GM21526 (cell line): ENCODE results near the gene CASK.
A peak's percentile ranks its signal among the peaks of the same experiment; 100 is the strongest.
"Not testable (repeated sequence)": the region's sequence is repeated elsewhere in the genome, so short reads cannot be mapped to it uniquely, and the experiment has no call there.

Experiments used
- ATAC-seq: cut with Tn5 transposase; IDR thresholded peaks from one replicate; pipeline ENCODE4 v1.9.1; 2021; ENCODE audit warnings: moderate library complexity; ENCODE audit not compliant: unreplicated experiment, low FRiP score

CASK gene

DNA sequence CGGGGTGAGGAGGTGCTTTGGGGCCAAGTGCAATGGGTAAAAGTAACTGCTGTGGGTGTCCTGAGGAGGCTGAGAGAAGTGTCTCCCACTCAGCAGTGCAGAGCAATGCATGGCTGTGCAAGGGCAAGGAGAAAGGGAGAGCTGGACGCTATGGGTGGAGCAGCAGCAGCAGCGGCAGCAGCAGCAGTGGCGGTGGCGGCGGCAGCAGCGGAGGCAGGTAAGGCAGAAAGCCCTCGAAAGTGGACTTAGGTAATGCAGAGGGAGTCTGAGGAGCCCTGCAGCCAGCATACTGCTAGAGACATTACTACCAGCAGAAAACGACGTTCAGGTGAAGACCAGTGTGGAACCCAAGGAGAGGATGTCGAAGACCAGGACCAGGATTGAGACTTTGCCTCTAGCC lies 394.1 kb downstream of the CASK start:
- ATAC-seq: no peak

DNA sequence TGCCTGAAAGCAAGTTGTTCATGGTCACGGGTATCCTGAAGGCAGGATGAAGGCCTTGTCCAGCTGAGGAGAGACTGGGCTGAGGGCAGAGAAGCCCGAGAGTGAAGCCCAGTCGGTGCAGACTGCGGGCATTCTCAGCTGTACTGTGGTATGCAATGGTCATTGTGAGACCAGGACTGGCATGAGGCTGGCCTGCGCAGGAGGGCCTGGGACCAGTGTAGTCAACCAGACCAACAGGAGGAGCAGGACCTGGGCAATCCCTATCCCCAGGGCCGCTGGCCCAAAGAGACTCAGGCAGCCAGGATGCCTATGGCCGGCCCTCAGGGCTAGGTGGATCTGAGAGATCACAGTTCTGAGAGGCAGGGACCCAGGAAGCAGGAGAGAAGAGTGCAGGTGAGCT lies 394.6 kb downstream of the CASK start:
- no peak for ATAC-seq

DNA sequence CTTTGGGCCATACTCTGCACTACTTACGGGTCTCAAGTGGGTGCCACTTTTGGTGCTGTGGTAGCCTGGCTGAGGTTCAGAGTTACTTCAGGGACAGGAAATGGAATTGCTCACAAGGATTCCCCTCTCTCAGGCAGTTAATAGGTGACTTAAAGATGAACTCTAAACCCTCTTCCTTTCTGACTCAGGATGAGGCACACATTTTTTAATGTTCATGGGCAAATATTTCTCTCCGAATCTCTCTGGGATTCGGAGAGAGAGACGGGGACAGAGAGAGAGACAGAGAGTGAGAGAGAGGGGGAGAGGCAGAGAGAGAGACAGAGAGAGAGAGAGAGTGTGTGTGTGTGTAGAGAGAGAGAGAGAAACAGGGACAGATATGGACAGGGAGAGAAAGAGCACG lies 396.4 kb downstream of the CASK start:
- no peak for ATAC-seq

DNA sequence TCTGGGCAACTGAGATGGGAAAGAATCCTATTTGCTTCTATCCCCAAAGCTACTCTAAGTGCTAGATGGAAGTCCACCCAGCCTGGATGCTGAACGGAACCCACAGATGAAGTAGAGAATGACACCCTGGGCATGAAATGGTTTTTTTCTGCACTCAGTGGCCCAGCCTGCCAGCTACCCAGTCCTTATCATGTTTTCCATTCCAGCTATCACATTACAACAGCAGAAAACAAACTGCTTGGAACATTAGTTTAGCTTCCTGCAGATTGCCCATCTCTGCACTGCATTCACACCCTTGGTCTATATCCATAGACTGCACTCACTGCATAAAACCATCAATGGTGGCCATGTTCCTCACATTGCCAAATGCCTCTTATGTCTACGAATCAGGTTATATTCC lies 397.1 kb downstream of the CASK start:
- ATAC-seq: no peak

DNA sequence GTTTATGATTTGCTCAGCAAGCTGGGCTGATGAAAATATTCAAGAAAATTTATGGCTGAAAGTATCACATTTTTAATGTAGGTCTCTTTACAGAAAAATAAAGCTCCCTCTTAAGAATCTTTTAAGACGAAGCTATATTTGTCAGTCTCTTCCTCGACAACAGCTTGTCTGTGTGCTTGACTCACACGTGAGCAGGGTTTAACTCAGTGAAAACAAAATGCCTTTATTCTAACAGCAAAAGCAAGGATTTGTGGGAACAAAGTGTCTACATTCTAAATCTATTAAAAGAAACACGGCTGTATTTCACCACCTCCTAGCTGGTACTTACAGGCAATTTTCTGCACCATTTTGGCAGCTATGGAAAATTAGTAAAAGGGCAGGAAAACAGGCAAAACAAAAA lies 400.7 kb downstream of the CASK start:
- ATAC-seq: no peak

- no peak for ATAC-seq
Measured at GRCh38 chrX:41522081-41522480, 401.3 kb downstream of the CASK start.

DNA sequence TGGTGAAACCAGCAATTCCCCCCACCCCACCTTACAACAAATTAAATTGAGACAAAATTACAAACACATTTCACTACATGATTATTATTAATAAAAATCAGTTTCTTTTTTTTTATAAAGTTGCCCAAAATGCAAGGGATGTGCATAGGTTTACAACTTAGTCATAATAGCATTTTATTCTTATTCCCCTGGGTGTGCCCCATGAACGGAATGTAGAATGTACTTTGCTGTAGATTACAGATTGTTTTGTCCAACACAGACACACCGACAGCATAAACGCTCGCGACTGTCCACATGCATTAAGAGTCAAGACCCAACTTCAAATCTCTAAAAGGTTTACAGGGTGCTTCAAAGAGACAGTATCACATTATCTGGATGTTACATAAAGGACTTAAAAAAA lies 403.9 kb downstream of the CASK start:
- no peak for ATAC-seq

GRCh38 chrX:41518841-41519220 lies 404.5 kb downstream of the CASK start:
- no peak for ATAC-seq

GRCh38 chrX:41518127-41518840 lies 405.1 kb downstream of the CASK start:
- no peak for ATAC-seq

GRCh38 chrX:41516999-41517765 lies 406.2 kb downstream of the CASK start:
- ATAC-seq: no peak

- no peak for ATAC-seq
Measured at GRCh38 chrX:41516456-41516855, 406.9 kb downstream of the CASK start.

DNA sequence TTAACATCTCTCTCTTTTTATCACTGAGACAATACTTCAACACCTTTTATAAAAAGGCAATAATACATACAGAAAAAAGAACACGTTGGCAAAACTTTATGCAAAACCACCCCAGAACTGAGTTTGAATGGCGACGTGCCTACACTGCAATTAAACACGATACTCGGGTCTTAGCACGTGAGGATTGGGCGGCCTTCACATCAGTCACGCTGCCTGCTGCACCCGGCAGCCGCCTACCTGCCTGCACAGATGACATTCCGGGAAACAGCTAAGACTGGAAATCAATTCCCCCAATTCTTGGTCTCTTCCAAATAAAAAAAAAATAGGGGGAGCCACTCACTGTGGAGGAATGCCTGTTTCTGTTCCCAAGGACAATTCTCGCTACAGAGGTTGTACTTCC lies 408.0 kb downstream of the CASK start:
- no peak for ATAC-seq

GRCh38 chrX:41514179-41514578 lies 409.2 kb downstream of the CASK start:
- ATAC-seq: no peak

- not testable (repeated sequence) for ATAC-seq
Measured at GRCh38 chrX:41512853-41513252, 410.5 kb downstream of the CASK start.

DNA sequence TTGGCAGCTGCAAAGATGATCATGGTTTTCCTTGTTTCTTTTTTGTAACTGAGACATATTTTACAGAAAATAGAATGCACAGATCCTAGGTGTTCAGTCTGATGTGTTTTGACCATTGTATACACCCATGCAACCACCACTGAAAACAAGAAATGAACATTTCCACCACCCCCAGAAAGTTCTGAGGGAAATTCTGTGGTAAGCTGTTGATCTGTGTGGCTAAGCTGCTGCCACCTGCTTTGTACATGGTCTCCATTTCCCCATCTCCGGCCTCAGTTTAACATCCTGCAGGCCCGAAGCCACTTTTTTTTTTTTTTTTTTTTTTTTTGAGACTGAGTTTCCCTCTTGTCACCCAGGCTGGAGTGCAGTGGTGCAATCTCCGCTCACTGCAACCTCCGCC lies 411.0 kb downstream of the CASK start:
- peak; percentile 95 for ATAC-seq

- no peak for ATAC-seq
Measured at GRCh38 chrX:41507919-41508318, 415.4 kb downstream of the CASK start.

DNA sequence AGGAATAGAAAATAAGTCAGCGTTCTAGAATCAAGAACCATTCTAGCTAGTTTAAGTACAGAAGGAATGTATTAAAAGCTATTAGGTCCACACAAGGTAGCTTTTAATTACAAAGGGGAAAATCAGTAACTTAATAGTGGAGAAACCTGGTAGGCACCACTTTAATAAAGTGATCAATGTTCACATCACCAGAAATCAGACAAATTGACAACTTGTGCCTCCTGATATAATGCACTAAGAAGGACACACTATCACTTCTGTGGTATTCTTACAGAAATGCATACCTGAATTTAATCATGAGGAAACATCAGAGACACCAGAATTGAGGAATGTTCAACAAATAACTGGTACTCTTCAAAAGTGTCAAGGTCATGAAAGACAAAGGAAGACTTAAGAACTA lies 421.4 kb downstream of the CASK start:
- ATAC-seq: no peak

GRCh38 chrX:41499984-41500383 lies 423.4 kb downstream of the CASK start:
- no peak for ATAC-seq

GRCh38 chrX:41499195-41499594 lies 424.2 kb downstream of the CASK start:
- ATAC-seq: no peak

GRCh38 chrX:41491267-41492004 lies 431.9 kb downstream of the CASK start:
- ATAC-seq: no peak

GRCh38 chrX:41490446-41490845 lies 432.9 kb downstream of the CASK start:
- no peak for ATAC-seq
